Endometrial microvascular endothelial cells (primary cell): ENCODE measurements around the gene PDE5A. TPM values are rescaled to one million over a fixed set of nuclear protein-coding genes. Genes with fewer than 3 reads are reported as not detected.
"Not testable (repeated sequence)": the region's sequence is repeated elsewhere in the genome, so short reads cannot be mapped to it uniquely, and the experiment has no call there.

ENCODE experiments used
- in situ Hi-C: cut with HindIII; loops from 2 replicates; pipeline ENCODE4 v1.10.0; 2017; ENCODE audit warnings: low sequenced_read_pairs, low pct_unique_long_range_greater_than_20kb; ENCODE audit errors: inconsistent ontology term
- total RNA-seq: library from RNA; depleted of rRNA; stranded (reverse); fragments of >200 nt; gene quantifications from one replicate; pipeline ENCODE4 v1.2.3, GENCODE V29; 2015; ENCODE audit errors: inconsistent ontology term

Gene PDE5A
- total RNA-seq, 1 donor from 2014 or later = 2.9 TPM

- in situ Hi-C loops = no loop called here
Measured at GRCh38 chr4:119493886-119494285, 134.7 kb downstream of the PDE5A start.

GRCh38 chr4:119493419-119493818 lies 135.2 kb downstream of the PDE5A start:
- in situ Hi-C loops = no loop called here

- in situ Hi-C loops = no loop called here
Measured at GRCh38 chr4:119490335-119490734, 138.3 kb downstream of the PDE5A start.

- in situ Hi-C loops = no loop called here
Measured at GRCh38 chr4:119489305-119489704, 139.3 kb downstream of the PDE5A start.

GRCh38 chr4:119480331-119480730 lies 148.3 kb downstream of the PDE5A start:
- in situ Hi-C loops = no loop called here

GRCh38 chr4:119479835-119480234 lies 148.8 kb downstream of the PDE5A start:
- in situ Hi-C loops = no loop called here

- in situ Hi-C loops = no loop called here
Measured at GRCh38 chr4:119479180-119479808, 149.3 kb downstream of the PDE5A start.

- in situ Hi-C loops = no loop called here
Measured at GRCh38 chr4:119478446-119479179, 150.0 kb downstream of the PDE5A start.

GRCh38 chr4:119477412-119478053 lies 151.1 kb downstream of the PDE5A start:
- in situ Hi-C loops = no loop called here

GRCh38 chr4:119471259-119471658 lies 157.3 kb downstream of the PDE5A start:
- in situ Hi-C loops = no loop called here

- in situ Hi-C loops = not testable (repeated sequence)
Measured at GRCh38 chr4:119470737-119471063, 157.9 kb downstream of the PDE5A start.

- in situ Hi-C loops = not testable (repeated sequence)
Measured at GRCh38 chr4:119470021-119470736, 158.4 kb downstream of the PDE5A start.

- in situ Hi-C loops = not testable (repeated sequence)
Measured at GRCh38 chr4:119469039-119469438, 159.6 kb downstream of the PDE5A start.

GRCh38 chr4:119462733-119463132 lies 165.9 kb downstream of the PDE5A start:
- in situ Hi-C loops = not testable (repeated sequence)

GRCh38 chr4:119455734-119456133 lies 172.9 kb downstream of the PDE5A start:
- in situ Hi-C loops = not testable (repeated sequence)

GRCh38 chr4:119454491-119455270 lies 173.9 kb downstream of the PDE5A start:
- in situ Hi-C loops = not testable (repeated sequence)

GRCh38 chr4:119454151-119454490 lies 174.5 kb downstream of the PDE5A start:
- in situ Hi-C loops = not testable (repeated sequence)

GRCh38 chr4:119453286-119453685 lies 175.3 kb downstream of the PDE5A start:
- in situ Hi-C loops = not testable (repeated sequence)

GRCh38 chr4:119449851-119450250 lies 178.8 kb downstream of the PDE5A start:
- in situ Hi-C loops = not testable (repeated sequence)
